HepG2 (cell line): ENCODE measurements around the gene POU2F1. TPM values are rescaled to one million over a fixed set of nuclear protein-coding genes. Genes with fewer than 3 reads are reported as not detected.

Experiments
- ATAC-seq: fragments of 200-7000 bp; cut with Tn5 transposase; 3 replicates; pipeline ENCODE4 v1.9.1; 2020; ENCODE audit warnings: mild to moderate bottlenecking, moderate library complexity
- BruUV-seq: library from RNA; stranded (reverse); fragments of 400-500 nt; replicated peaks from 2 replicates; lab custom pipeline; 2021; lab: Mats Ljungman, UMichigan
- CTCF ChIA-PET: fragments of 300-600 bp; formaldehyde crosslinking; extraction: SDS; loops from one replicate; lab custom pipeline; 2021; ENCODE audit warnings: low total read pairs, inconsistent platforms, low intra/inter-chr PET ratio; lab: Yijun Ruan, JAX
- POLR2A ChIA-PET: fragments of 350-600 bp; sonication (Branson Sonifier 250); formaldehyde crosslinking; loops from one replicate; lab custom pipeline; 2020; ENCODE audit warnings: antibody characterized with exemption, inconsistent platforms; lab: Yijun Ruan, JAX
- DNase-seq: peaks from one replicate; pipeline ENCODE4 v3.0.0-alpha.2; 2015; ENCODE audit warnings: low spot score
- FAIRE-seq: peaks from 3 replicates; lab custom pipeline; 2011; peaks lifted over from hg19 to GRCh38; lab: Jason Lieb, UNC
- H2AFZ ChIP-seq: one replicate; pipeline ENCODE4 v1.6.1; 2011; ENCODE audit warnings: low read length, inconsistent platforms
- H3K27ac ChIP-seq: fragments of 300-600 bp; 3 replicates; pipeline ENCODE4 v1.8.0; 2011; ENCODE audit warnings: mixed run types, mild to moderate bottlenecking, mixed read lengths, low read length, inconsistent platforms; ENCODE audit not compliant: insufficient read depth; ENCODE audit errors: extremely low read length
- H3K27me3 ChIP-seq, 2 experiments: fragments of 200-600 bp in 1 of 2; 2 replicates in 1 of 2; 3 replicates in 1 of 2; pipeline versions ENCODE4 v1.6.0 to v1.8.0; 2011; ENCODE audit warnings: low read length in 2 of 2, mild to moderate bottlenecking in 2 of 2, moderate library complexity in 2 of 2, inconsistent platforms in 1 of 2; ENCODE audit not compliant: insufficient read depth in 2 of 2, control insufficient read depth in 1 of 2
- H3K36me3 ChIP-seq, 2 experiments: fragments of 200-600 bp in 1 of 2; replicated peaks in 1 of 2; 2 replicates in 1 of 2; 3 replicates in 1 of 2; pipeline versions ENCODE4 v1.5.1 to v1.8.0; 2011; ENCODE audit warnings: low read length in 2 of 2, inconsistent platforms in 1 of 2; ENCODE audit not compliant: insufficient read depth in 2 of 2, control insufficient read depth in 1 of 2
- H3K4me1 ChIP-seq: 2 replicates; pipeline ENCODE4 v1.5.1; 2012; ENCODE audit warnings: low read length, inconsistent platforms; ENCODE audit not compliant: insufficient read depth
- H3K4me2 ChIP-seq: 2 replicates; pipeline ENCODE4 v1.6.0; 2011; ENCODE audit warnings: low read depth, low read length, inconsistent platforms
- H3K4me3 ChIP-seq, 3 experiments: fragments of 200-600 bp in 1 of 3; sonication (generic), shearing (Covaris generic) in 1 of 3; replicated peaks in 1 of 3; 2 replicates each; pipeline ENCODE4 v1.5.1; 2011 to 2016; ENCODE audit warnings: low read length in 3 of 3, inconsistent platforms in 2 of 3, low read depth in 2 of 3, mild to moderate bottlenecking in 2 of 3, control low read depth in 1 of 3, mixed read lengths in 1 of 3; ENCODE audit not compliant: insufficient read depth in 1 of 3
- H3K79me2 ChIP-seq: one replicate; pipeline ENCODE4 v1.6.1; 2011; ENCODE audit warnings: low read length, inconsistent platforms; ENCODE audit not compliant: insufficient read depth
- H3K9ac ChIP-seq: 2 replicates; pipeline ENCODE4 v1.6.0; 2011; ENCODE audit warnings: mild to moderate bottlenecking, low read depth, low read length, inconsistent platforms; ENCODE audit not compliant: insufficient read depth
- H3K9me3 ChIP-seq: 2 replicates; pipeline ENCODE4 v1.5.1; 2012; ENCODE audit warnings: mild to moderate bottlenecking, low read length
- H4K20me1 ChIP-seq: 2 replicates; pipeline ENCODE4 v1.6.0; 2011; ENCODE audit warnings: inconsistent platforms, mild to moderate bottlenecking, low read length, moderate library complexity; ENCODE audit not compliant: insufficient read depth
- ATRX ChIP-seq: sonication (generic); formaldehyde crosslinking; IDR thresholded peaks from 2 replicates; pipeline ENCODE4 v1.4.0; 2020; ENCODE audit warnings: missing genetic modification reagents, borderline replicate concordance
- FOXO1 ChIP-seq: sonication (generic); formaldehyde crosslinking; IDR thresholded peaks from 2 replicates; pipeline ENCODE4 v1.4.0; 2020; ENCODE audit warnings: missing genetic modification reagents
- IRX3 ChIP-seq: sonication (generic); formaldehyde crosslinking; IDR thresholded peaks from 2 replicates; pipeline ENCODE4 v1.8.1; 2023; ENCODE audit warnings: mild to moderate bottlenecking, low read depth, missing genetic modification reagents, borderline replicate concordance
- MXI1 ChIP-seq: IDR thresholded peaks from 3 replicates; pipeline ENCODE4 v1.6.1; 2012; ENCODE audit warnings: low read depth, low read length, inconsistent platforms, borderline replicate concordance
- RFXANK ChIP-seq: IDR thresholded peaks from 2 replicates; pipeline ENCODE4 v1.6.1; 2016
- STAT5B ChIP-seq: sonication (generic); formaldehyde crosslinking; IDR thresholded peaks from 2 replicates; pipeline ENCODE4 v1.4.0; 2020; ENCODE audit warnings: missing genetic modification reagents
- TAF15 ChIP-seq: fragments of 200-400 bp; formaldehyde crosslinking; IDR thresholded peaks from one replicate; pipeline ENCODE4 v1.6.1; 2018; ENCODE audit warnings: mild to moderate bottlenecking, low read depth, low read length; ENCODE audit not compliant: poor library complexity, severe bottlenecking
- ZNF136 ChIP-seq: sonication (generic); formaldehyde crosslinking; IDR thresholded peaks from 2 replicates; pipeline ENCODE4 v1.8.1; 2022; ENCODE audit warnings: low read depth, mild to moderate bottlenecking, moderate library complexity, missing genetic modification reagents
- ZNF431 ChIP-seq: sonication (generic); formaldehyde crosslinking; IDR thresholded peaks from 2 replicates; pipeline ENCODE4 v1.9.0; 2022; ENCODE audit warnings: missing genetic modification reagents, low read depth, mild to moderate bottlenecking, borderline replicate concordance
- ZNF549 ChIP-seq: sonication (generic); formaldehyde crosslinking; IDR thresholded peaks from 2 replicates; pipeline ENCODE4 v1.5.0; 2020; ENCODE audit warnings: missing genetic modification reagents
- WGBS: methylation state at CpG from one replicate; pipeline ENCODE4 v1.1.6; 2017; ENCODE audit warnings: low lambda C conversion rate; 5-methylcytosine and 5-hydroxymethylcytosine counted together
- in situ Hi-C: cut with HindIII; loops from 2 replicates; pipeline ENCODE4 v1.10.0; 2017; ENCODE audit warnings: low pct_unique_long_range_greater_than_20kb; ENCODE audit not compliant: extremely low pct_ligation_motif_present
- intact Hi-C: fragments of 100-400 bp; cut with micrococcal nuclease; formaldehyde crosslinking; loops from one replicate; pipeline ENCODE4 v1.10.0; 2022; ENCODE audit not compliant: unreplicated experiment
- polyA plus RNA-seq, 8 experiments: library from polyadenylated mRNA; depleted of rRNA in 3 of 8; stranded (reverse) in 7 of 8; unstranded in 1 of 8; fragments of >200 nt; fragmentation: Illumina TruSeq in 4 of 8; extraction: Trizol in 4 of 8; gene quantifications; 2 replicates each; pipeline versions ENCODE4 v1.2.1 to v1.2.3, GENCODE V29; 2011 to 2016; ENCODE audit warnings: low read depth in 4 of 8, missing spikeins in 1 of 8, mixed read lengths in 1 of 8; ENCODE audit not compliant: insufficient read depth in 1 of 8
- total RNA-seq, 5 experiments: library from RNA; depleted of rRNA; stranded (reverse); fragments of >200 nt; fragmentation: Illumina TruSeq; extraction: Trizol; gene quantifications; 2 replicates each; pipeline ENCODE4 v1.2.3, GENCODE V29; 2016; ENCODE audit warnings: low read depth in 1 of 5
- TF ChIP-seq, protein P1 (sequence below): IDR thresholded peaks from 2 replicates; pipeline ENCODE4 v1.6.1; 2012; ENCODE audit warnings: low read depth, low read length, improper control_type of control experiment

The POU2F1 gene
- total and polyA plus RNA-seq, 2 of the 13 experiments (the other 11 are each of a cell fraction or from before 2014, with no cell fraction given): 10.2 to 13.0 TPM

DNA sequence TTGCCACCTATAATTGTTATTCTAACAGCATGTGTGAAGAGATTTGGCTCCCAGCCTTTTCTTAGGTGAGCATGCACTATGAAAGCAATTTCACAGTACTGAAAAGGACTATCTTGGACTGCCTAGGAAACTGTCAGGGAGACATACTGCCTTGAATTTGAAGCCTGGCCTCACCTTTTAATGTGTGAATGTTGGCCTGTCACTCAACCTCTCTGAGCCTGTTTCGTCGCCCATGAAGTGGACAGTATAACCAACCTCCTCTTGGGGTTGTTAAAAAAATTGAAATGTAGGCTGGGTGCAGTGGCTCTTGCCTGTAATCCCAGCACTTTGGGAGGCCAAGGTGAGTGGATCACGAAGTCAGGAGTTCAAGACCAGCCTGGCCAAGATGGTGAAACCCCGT lies 20.4 kb upstream of the POU2F1 start:
- no peak for DNase-seq
- BruUV-seq: no TSS peak
- TF ChIP-seq MXI1 (no peak), STAT5B (CRISPR knock-in tag) (no peak), ZNF549 (CRISPR knock-in tag) (no peak), TAF15 (no peak), ZNF431 (no peak), ATRX (no peak), RFXANK (CRISPR knock-in tag) (no peak), ZNF136 (CRISPR knock-in tag) (no peak), FOXO1 (CRISPR knock-in tag) (no peak), IRX3 (CRISPR knock-in tag) (no peak)
- TF ChIP-seq, protein P1, sequence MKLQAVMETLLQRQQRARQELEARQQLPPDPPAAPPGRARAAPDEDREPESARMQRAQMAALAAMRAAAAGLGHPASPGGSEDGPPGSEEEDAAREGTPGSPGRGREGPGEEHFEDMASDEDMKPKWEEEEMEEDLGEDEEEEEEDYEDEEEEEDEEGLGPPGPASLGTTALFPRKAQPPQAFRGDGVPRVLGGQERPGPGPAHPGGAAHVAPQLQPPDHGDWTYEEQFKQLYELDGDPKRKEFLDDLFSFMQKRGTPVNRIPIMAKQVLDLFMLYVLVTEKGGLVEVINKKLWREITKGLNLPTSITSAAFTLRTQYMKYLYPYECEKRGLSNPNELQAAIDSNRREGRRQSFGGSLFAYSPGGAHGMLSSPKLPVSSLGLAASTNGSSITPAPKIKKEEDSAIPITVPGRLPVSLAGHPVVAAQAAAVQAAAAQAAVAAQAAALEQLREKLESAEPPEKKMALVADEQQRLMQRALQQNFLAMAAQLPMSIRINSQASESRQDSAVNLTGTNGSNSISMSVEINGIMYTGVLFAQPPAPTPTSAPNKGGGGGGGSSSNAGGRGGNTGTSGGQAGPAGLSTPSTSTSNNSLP: no peak
- Histone ChIP-seq H3K27ac (no peak overlapping the region), H3K9me3 (no peaks in the 10 kb centered on the region), H2AFZ (no peak overlapping the region), H3K4me3 (no peak overlapping the region), H3K36me3 (no peaks in the 10 kb centered on the region), H3K4me1 (no peaks in the 10 kb centered on the region), H3K4me2 (no peak overlapping the region), H3K79me2 (no peaks in the 10 kb centered on the region), H3K9ac (no peak overlapping the region), H3K27me3 (peaks cover 1 to 3% of the 10 kb centered on the region in 2 experiments; a peak in 3 of 5 replicates), H4K20me1 (no peaks in the 10 kb centered on the region)
- ChIA-PET POLR2A (no interaction called here), CTCF (no interaction called here)
- intact Hi-C loops: no loop called here
- FAIRE-seq: no peak
- in situ Hi-C loops: loop anchor here (10.0 kb wide), 1 partner anchor 135 kb away; no protein-coding TSS in a partner anchor
- 38% methylated on average over 4 of the region's 4 CpGs for WGBS
- ATAC-seq: no peak
